ENCODE measurements around the gene DENND2A.

DNA sequence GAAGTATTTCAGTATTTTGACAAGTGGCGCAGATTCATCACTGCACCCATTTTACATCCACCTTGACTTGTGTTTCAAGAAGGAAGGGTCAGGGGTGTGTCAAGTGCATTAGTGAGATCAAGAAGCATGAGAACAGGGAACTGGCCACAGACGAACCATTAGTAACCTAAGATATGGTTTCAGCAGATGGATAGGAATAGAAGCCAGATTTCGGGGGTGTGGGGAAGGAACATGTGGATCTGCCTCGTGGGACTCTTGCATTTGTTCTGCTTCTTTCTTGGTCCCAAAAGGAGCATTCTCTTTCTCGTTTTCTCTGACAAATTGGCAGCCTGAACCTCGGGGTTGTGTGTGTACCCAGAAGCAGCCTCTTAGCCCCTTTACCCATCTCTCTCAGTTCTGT lies 9.6 kb downstream of the DENND2A start:
- TF ChIP-seq POLR2AphosphoS2 (conservative IDR thresholded peaks at IDR 0.05; ENCODE audit: low read length) (no peak), NR3C1 (IDR thresholded peaks at IDR 0.05) (no peak), ZSCAN20 (CRISPR knock-in tag; IDR thresholded peaks at IDR 0.05) (no peak), POLR2A (IDR thresholded peaks at IDR 0.05; ENCODE audit: low read length) (no peak), EP300 (IDR thresholded peaks at IDR 0.05) (no peak), REST (IDR thresholded peaks at IDR 0.05) (no peak)
- TF ChIP-seq, protein P1, sequence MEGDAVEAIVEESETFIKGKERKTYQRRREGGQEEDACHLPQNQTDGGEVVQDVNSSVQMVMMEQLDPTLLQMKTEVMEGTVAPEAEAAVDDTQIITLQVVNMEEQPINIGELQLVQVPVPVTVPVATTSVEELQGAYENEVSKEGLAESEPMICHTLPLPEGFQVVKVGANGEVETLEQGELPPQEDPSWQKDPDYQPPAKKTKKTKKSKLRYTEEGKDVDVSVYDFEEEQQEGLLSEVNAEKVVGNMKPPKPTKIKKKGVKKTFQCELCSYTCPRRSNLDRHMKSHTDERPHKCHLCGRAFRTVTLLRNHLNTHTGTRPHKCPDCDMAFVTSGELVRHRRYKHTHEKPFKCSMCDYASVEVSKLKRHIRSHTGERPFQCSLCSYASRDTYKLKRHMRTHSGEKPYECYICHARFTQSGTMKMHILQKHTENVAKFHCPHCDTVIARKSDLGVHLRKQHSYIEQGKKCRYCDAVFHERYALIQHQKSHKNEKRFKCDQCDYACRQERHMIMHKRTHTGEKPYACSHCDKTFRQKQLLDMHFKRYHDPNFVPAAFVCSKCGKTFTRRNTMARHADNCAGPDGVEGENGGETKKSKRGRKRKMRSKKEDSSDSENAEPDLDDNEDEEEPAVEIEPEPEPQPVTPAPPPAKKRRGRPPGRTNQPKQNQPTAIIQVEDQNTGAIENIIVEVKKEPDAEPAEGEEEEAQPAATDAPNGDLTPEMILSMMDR (IDR thresholded peaks at IDR 0.05), result no peak
- TF ChIP-seq, protein P2, sequence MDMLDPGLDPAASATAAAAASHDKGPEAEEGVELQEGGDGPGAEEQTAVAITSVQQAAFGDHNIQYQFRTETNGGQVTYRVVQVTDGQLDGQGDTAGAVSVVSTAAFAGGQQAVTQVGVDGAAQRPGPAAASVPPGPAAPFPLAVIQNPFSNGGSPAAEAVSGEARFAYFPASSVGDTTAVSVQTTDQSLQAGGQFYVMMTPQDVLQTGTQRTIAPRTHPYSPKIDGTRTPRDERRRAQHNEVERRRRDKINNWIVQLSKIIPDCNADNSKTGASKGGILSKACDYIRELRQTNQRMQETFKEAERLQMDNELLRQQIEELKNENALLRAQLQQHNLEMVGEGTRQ (IDR thresholded peaks at IDR 0.05), result no peak

All from A549 (cell line).